Forelimb muscle (tissue), 1 donor: Measurements from ENCODE around the gene FNDC10. TPM values are rescaled to one million over a fixed set of nuclear protein-coding genes. Genes with fewer than 3 reads are reported as not detected.

Source experiments
- DNase-seq: peaks from one replicate; pipeline ENCODE4 v3.0.0-alpha.2; 2013; ENCODE audit warnings: low read depth
- polyA plus RNA-seq: library from polyadenylated mRNA; unstranded; fragments of 120-200 nt; gene quantifications from one replicate; pipeline ENCODE4 v1.2.1, GENCODE V29; 2013; ENCODE audit not compliant: insufficient read length

The FNDC10 gene
- polyA plus RNA-seq, 1 donor, result 2.0 TPM

DNA sequence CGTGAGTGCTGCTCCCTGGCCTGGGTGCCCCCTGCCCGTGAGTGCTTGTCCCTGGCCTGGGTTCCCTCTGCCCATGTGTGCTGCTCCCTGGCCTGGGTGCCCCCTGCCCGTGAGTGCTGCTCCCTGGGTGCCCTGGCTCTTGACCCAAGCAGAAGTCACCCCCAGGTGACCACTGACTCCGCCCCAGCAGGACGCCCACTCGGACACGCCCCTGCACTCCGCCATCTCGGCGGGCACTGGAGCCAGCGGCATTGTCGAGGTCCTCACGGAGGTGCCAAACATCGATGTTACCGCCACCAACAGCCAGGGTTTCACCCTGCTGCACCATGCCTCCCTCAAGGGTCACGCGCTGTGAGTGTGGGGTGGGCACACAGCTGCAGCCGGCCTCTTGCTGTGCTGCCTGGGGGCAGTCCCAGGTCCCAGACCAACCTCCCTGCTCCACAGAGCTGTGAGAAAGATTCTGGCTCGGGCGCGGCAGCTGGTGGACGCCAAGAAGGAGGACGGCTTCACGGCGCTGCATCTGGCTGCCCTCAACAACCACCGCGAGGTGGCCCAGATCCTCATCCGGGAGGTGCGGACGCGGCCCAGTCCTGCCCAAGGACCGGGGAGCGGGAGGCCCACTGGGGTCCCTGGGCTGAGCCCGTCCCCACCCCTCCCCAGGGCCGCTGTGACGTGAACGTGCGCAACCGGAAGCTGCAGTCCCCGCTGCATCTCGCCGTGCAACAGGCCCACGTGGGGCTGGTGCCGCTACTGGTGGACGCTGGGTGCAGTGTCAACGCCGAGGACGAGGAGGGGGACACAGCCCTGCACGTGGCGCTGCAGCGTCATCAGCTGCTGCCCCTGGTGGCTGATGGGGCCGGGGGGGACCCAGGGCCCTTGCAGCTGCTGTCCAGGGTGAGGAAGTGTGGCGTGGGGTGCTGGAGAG lies 28.2 kb upstream of the FNDC10 start:
- no peak for DNase-seq

- no peak for DNase-seq
Measured at GRCh38 chr1:1627261-1627828, 27.4 kb upstream of the FNDC10 start.

GRCh38 chr1:1626207-1627141 lies 26.5 kb upstream of the FNDC10 start:
- no peak for DNase-seq

- DNase-seq, result no peak
Measured at GRCh38 chr1:1625824-1626206, 25.9 kb upstream of the FNDC10 start.

- no peak for DNase-seq
Measured at GRCh38 chr1:1625404-1625775, 25.5 kb upstream of the FNDC10 start.

DNA sequence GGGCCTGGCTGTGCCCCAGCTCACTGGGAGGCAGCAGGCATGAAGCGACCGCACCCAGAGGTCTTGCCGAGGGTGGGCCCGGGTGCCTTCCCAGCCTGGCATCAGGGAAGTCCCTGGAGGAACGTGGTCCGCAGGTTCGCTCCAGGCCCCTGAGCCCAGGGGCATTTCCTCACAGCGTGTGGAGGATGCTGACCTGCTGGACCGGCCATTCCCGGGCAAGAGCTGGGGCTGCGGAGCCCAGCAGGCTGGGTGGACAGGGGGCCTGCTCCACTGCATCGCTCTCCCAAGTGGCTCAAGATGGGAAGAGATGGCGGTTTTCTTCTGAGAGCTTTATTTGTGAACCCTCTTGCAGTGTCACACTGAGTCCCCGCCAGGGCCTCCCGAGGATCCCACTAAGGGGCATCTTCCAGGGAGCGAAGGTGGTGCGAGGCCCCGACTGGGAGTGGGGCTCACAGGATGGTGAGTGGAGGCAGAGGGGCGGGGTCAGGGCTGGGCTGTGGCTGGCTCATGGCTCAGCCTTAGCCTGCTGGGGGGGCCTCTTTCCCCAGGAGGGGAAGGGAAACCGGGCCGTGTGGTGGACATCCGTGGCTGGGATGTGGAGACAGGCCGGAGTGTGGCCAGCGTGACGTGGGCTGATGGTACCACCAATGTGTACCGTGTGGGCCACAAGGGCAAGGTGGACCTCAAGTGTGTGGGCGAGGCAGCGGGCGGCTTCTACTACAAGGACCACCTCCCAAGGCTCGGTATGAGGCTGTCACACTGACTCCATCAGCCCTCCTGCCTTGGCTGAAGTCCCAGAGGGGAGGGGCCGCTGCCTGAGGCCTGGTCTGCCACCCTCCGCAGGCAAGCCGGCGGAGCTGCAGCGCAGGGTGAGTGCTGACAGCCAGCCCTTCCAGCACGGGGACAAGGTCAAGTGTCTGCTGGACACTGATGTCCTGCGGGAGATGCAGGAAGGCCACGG lies 24.8 kb upstream of the FNDC10 start:
- no peak for DNase-seq

- DNase-seq, result no peak
Measured at GRCh38 chr1:1623631-1624442, 23.9 kb upstream of the FNDC10 start.

- no peak for DNase-seq
Measured at GRCh38 chr1:1623181-1623630, 23.3 kb upstream of the FNDC10 start.

DNA sequence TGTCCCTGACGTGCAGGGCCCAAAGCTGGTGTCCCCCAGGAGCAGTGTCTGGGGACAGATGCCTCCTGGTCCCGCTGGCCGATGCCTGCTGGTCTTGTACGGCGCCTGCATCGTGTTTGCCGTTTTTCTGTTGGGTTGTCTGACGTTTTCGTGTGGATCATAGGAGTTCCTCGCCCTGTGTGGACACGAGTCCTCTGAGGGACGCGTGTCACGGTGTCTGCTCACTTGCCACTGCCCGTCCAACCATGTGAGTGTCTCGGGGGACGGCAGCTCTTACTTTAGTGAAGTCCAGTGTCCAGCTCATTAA lies 22.8 kb upstream of the FNDC10 start:
- no peak for DNase-seq

DNA sequence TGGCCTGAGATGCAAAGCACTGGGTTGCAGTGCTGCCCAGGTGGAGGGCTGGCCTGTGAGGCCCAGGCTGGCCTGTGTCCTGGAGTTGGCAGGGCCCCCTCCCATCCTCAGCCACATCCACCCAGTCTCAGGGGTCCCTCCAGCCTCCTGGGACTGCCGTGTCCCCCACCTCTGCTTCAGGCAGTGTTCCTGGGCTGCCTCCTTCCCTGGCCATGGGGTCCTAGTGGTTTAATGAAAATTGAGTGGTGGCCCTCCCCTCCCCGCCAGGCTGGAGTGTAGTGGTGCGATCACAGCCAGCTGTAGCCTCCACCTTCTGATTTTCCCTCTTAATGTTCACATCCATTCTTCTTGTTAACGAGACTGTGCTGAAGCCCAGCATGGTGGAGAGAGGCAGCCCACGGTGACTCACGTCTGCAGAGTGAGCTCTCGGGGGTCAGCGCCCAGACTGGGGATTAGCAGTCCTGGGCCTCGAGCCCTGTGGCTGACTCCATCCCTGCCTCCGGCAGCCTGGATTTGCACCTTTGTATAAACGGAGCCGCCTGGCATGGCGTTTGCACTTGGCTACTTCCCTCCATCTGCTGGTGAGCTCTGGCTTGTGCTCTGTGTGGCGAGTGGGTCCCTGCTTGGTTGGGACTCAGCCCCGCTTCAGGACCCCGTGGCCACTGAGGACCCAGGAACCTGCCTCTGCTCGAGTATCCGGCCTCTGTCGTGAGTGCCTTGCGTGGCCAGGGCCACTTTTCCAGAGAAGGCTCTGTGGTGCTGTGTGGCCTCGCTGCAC lies 22.3 kb upstream of the FNDC10 start:
- no peak for DNase-seq

GRCh38 chr1:1621173-1622009 lies 21.5 kb upstream of the FNDC10 start:
- no peak for DNase-seq

DNA sequence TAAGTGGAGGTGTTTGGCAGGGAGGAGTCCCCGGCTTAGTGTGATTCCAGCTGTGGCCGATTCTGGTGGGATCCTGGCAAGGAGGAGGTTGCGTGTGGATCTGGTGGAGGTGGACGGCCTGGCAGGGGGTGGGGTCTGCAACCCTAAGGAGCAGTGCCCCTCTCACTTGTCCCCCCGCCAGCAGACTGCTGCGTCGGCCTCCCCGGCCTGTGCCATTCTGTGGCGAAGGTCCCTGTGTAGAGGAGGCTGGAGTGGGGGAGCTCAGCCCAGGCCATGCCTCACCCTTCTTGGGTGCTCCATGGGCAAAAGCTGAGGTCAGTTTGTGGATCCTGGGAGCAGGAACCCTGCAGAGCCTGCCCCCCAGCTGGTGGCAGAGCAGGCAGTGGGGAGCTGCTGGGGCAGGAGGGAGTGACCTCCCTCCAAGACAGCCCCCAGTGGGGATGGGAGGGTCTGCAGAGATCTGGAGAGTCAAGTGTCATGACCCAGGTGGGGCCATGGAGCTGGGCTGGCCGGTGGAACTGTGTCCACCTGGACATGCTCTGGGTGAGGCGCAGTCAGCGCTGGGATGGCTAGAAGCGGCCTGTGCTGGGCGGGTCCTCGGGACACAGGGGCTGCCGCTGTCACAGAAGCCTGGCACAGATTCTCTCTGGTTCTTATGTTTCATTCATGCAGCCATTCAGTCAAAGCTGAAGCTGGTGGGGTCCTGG lies 20.7 kb upstream of the FNDC10 start:
- DNase-seq, result no peak

- DNase-seq, result no peak
Measured at GRCh38 chr1:1619917-1620361, 20.0 kb upstream of the FNDC10 start.

DNA sequence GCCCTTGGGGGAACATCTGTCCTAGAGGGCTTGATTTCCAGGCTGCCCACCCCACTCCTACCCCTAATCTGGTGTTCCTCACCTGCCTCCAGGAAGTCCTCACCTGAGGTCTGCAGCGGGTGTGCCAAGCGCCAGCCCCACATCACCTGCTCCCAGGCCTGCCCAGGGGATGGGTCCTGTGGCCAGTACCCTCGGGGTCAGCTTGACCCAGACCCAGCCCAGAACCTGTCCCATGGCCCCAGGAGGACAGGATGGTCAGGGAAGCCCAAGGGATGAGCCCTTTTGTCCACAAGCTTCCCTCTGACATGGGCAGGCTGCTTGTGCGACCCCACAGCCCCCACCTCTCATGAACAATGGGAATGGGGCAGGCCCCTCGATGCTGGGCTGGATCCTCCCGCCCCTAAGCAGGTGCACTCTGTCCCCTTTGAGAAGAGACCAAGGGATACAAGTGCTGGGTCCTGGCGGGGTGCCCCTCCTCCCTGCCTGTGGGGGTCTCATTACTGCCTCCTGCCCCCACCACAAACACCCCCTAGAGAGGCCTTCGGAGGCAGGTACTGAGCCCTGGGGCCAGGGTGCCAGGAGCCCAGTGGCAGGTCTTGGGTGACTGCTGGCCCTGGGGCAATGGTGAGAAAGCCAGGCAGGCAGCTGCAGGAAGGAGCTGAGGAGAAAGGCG lies 18.6 kb upstream of the FNDC10 start:
- DNase-seq, result no peak

- no peak for DNase-seq
Measured at GRCh38 chr1:1617925-1618324, 18.0 kb upstream of the FNDC10 start.

DNA sequence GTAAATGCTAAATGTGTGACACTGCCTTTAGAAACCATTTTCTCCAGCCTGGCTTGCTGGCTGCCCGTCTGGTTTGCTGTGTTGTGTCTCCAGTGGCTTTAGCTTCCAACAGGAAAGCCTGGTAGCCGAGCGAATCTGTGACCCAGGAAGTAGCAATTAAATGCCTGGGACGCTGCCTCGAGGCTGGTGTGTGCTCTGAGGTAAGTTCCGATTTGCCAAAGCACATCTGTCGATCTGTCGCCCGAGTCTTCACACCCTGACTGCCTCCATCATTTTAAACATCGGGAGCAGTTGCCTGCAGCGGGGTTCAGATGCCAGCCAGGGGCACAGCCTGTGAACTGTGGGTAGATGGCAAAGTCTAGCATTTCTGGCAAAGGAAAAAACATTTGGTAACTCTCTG lies 17.6 kb upstream of the FNDC10 start:
- DNase-seq, result no peak

GRCh38 chr1:1616838-1617237 lies 16.9 kb upstream of the FNDC10 start:
- no peak for DNase-seq
